ENCODE measurements around the gene CNIH3.

The CNIH3 gene

DNA sequence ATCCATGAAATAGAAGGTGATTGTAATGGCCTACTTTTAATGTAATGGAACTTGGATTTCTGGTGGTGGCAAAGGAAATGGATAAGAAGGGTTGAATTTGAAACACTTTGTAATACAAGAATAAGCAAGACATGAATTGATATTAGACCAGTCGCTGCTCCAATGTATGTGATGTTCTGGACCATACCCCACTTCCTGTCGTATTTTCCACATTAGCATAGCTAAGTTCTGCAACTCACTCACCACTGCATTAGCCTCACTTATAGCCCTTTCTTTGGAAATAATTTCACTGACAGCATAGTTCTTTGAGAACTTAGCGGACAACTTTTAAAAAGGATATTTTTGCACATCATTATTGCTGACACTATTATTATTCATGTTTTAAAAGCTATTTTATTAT, 32.3 kb upstream of the CNIH3 start:
- no peak for DNase-seq
- H3K4me3 Mint-ChIP-seq, result no peak overlapping the region
- H3K4me1 Mint-ChIP-seq, result peaks cover 14% of the 10 kb centered on the region

GRCh38 chr1:224585051-224585450, 31.1 kb upstream of the CNIH3 start:
- peaks cover 4% of the 10 kb centered on the region for H3K4me1 Mint-ChIP-seq
- H3K27ac Mint-ChIP-seq, result no peak overlapping the region
- H3K36me3 Mint-ChIP-seq (ENCODE audit: low read depth), result peaks cover 25% of the 10 kb centered on the region
- H3K9me3 Mint-ChIP-seq, result peaks cover 6% of the 10 kb centered on the region
- H3K27me3 Mint-ChIP-seq (ENCODE audit: low read depth, poor library complexity), result peaks cover 6% of the 10 kb centered on the region
- TF ChIP-seq, protein P1, sequence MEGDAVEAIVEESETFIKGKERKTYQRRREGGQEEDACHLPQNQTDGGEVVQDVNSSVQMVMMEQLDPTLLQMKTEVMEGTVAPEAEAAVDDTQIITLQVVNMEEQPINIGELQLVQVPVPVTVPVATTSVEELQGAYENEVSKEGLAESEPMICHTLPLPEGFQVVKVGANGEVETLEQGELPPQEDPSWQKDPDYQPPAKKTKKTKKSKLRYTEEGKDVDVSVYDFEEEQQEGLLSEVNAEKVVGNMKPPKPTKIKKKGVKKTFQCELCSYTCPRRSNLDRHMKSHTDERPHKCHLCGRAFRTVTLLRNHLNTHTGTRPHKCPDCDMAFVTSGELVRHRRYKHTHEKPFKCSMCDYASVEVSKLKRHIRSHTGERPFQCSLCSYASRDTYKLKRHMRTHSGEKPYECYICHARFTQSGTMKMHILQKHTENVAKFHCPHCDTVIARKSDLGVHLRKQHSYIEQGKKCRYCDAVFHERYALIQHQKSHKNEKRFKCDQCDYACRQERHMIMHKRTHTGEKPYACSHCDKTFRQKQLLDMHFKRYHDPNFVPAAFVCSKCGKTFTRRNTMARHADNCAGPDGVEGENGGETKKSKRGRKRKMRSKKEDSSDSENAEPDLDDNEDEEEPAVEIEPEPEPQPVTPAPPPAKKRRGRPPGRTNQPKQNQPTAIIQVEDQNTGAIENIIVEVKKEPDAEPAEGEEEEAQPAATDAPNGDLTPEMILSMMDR (IDR thresholded peaks at IDR 0.05), result no peak
- H3K4me3 Mint-ChIP-seq, result no peak overlapping the region
- no peak for DNase-seq

More for the DNA sequence above, 32.3 kb upstream of the CNIH3 start:
- Mint-ChIP-seq H3K27ac (no peak overlapping the region), H3K27me3 (ENCODE audit: low read depth, poor library complexity) (peaks cover 6% of the 10 kb centered on the region), H3K36me3 (ENCODE audit: low read depth) (peaks cover 26% of the 10 kb centered on the region), H3K9me3 (peaks cover 10% of the 10 kb centered on the region)
- TF ChIP-seq, protein P1 (IDR thresholded peaks at IDR 0.05), result no peak

DNA sequence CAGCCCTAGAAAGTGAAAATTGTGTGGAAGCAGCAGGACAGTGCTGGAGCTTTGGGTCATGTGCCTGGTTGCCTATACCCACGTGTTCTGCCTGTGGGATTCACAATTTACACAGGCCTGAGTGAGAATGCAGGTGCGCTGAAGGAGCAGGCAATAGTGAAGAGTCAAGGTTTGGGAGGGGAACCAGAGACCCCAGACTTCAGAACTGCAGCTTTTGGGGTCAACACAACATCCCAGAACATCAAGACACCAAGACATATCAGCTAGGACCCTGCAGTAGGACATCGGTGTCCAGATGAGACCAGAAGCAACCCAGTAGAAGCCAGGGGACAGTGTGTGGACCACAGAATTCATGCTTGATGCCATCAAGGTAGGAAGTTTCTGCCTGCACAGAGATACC, 29.1 kb upstream of the CNIH3 start:
- peaks cover 6% of the 10 kb centered on the region for H3K27me3 Mint-ChIP-seq (ENCODE audit: low read depth, poor library complexity)
- no peak for DNase-seq
- H3K36me3 Mint-ChIP-seq (ENCODE audit: low read depth), result peaks cover 25% of the 10 kb centered on the region
- H3K4me1 Mint-ChIP-seq, result no peaks in the 10 kb centered on the region
- no peak overlapping the region for H3K27ac Mint-ChIP-seq
- peaks cover 9% of the 10 kb centered on the region for H3K9me3 Mint-ChIP-seq
- TF ChIP-seq, protein P1 (IDR thresholded peaks at IDR 0.05), result no peak
- H3K4me3 Mint-ChIP-seq, result no peak overlapping the region

DNA sequence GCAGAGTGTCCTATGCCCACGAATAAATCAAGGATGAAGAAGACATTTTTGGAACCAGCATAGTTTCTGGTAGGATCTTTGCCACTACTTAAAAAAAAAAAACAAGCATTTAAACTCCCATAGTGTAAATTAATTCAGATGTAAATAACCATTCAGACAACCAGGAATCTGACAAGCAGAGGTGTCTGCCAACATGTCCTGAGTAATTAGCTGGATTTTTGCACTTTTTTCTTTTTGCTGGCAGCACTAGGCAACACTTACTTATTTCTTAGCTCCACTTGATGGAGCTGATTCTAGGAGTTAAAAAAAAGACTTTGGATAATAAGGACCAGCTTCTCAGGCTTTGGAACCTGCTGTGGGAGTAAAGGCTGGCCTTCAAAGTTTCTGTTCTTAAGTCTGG, 27.6 kb upstream of the CNIH3 start:
- peaks cover 9% of the 10 kb centered on the region for H3K9me3 Mint-ChIP-seq
- H3K4me3 Mint-ChIP-seq, result no peak overlapping the region
- no peaks in the 10 kb centered on the region for H3K4me1 Mint-ChIP-seq
- peaks cover 6% of the 10 kb centered on the region for H3K27me3 Mint-ChIP-seq (ENCODE audit: low read depth, poor library complexity)
- TF ChIP-seq, protein P1 (IDR thresholded peaks at IDR 0.05), result no peak
- H3K27ac Mint-ChIP-seq, result no peak overlapping the region
- peaks cover 18% of the 10 kb centered on the region for H3K36me3 Mint-ChIP-seq (ENCODE audit: low read depth)
- no peak for DNase-seq

- Mint-ChIP-seq H3K36me3 (ENCODE audit: low read depth) (peaks cover 18% of the 10 kb centered on the region), H3K27ac (no peak overlapping the region), H3K4me1 (no peaks in the 10 kb centered on the region), H3K27me3 (ENCODE audit: low read depth, poor library complexity) (peaks cover 9% of the 10 kb centered on the region), H3K4me3 (no peak overlapping the region), H3K9me3 (peaks cover 9% of the 10 kb centered on the region)
- TF ChIP-seq, protein P1 (IDR thresholded peaks at IDR 0.05), result no peak
- no peak for DNase-seq
These were observed 27.1 kb upstream of the CNIH3 start for GRCh38 chr1:224589006-224589405.

GRCh38 chr1:224591326-224591725, 24.8 kb upstream of the CNIH3 start:
- no peak for DNase-seq
- peaks cover 9% of the 10 kb centered on the region for H3K27me3 Mint-ChIP-seq (ENCODE audit: low read depth, poor library complexity)
- no peak overlapping the region for H3K27ac Mint-ChIP-seq
- TF ChIP-seq, protein P1 (IDR thresholded peaks at IDR 0.05), result no peak
- H3K4me1 Mint-ChIP-seq, result no peaks in the 10 kb centered on the region
- H3K4me3 Mint-ChIP-seq, result no peak overlapping the region
- H3K9me3 Mint-ChIP-seq, result peaks cover 4% of the 10 kb centered on the region
- peaks cover 12% of the 10 kb centered on the region for H3K36me3 Mint-ChIP-seq (ENCODE audit: low read depth)

All from nephron progenitor cell (in vitro differentiated cells).